Measurements from ENCODE around the gene ZSCAN5B. TPM values are rescaled to one million over a fixed set of nuclear protein-coding genes. Genes with fewer than 3 reads are reported as not detected.

ZSCAN5B gene
- total and polyA plus RNA-seq, 9 of the 15 experiments (the other 6 are each of a cell fraction or from before 2014, with no cell fraction given) = 0.03 to 0.07 TPM; not detected in 7

GRCh38 chr19:56140583-56141416, 56.8 kb downstream of the ZSCAN5B start, which contains the start of gene ZNF444 (continued):
- TF ChIP-seq NKRF (IDR thresholded peaks at IDR 0.05; ENCODE audit: borderline replicate concordance) = peak; percentile 61
- 0 out of 2 replicates have a peak, but pooled peaks have one; percentile 22 for TF ChIP-seq FOXK1 (CRISPR knock-in tag; IDR thresholded peaks at IDR 0.05; ENCODE audit: borderline replicate concordance)
- no peak for TF ChIP-seq TSC22D4 (tag; IDR thresholded peaks at IDR 0.05)
- no peak for TF ChIP-seq FIP1L1 (IDR thresholded peaks at IDR 0.05; ENCODE audit: low read depth, low read length, poor library complexity, severe bottlenecking)
- TF ChIP-seq ZNF668 (CRISPR knock-in tag; IDR thresholded peaks at IDR 0.05) = no peak
- no peak for TF ChIP-seq RBM22 (IDR thresholded peaks at IDR 0.05; ENCODE audit: low read depth, low read length, poor library complexity, severe bottlenecking)
- no peak for TF ChIP-seq FOXP4 (CRISPR knock-in tag; IDR thresholded peaks at IDR 0.05; ENCODE audit: borderline replicate concordance)
- TF ChIP-seq E2F3 (CRISPR knock-in tag; IDR thresholded peaks at IDR 0.05) = no peak
- TF ChIP-seq ZNF274 (IDR thresholded peaks at IDR 0.05; ENCODE audit: borderline replicate concordance, low read depth, low read length) = no peak
- 0 out of 2 replicates have a peak, but pooled peaks have one; percentile 86 for TF ChIP-seq ZBTB9 (CRISPR knock-in tag; IDR thresholded peaks at IDR 0.05)
